SK-N-SH treated with all-trans-retinoic acid at 6 μM for 48 hours (cell line): Measurements from ENCODE around the gene ARID1B.

Experiments
- ATAC-seq: fragments of 200-7000 bp; cut with Tn5 transposase; 3 replicates; pipeline ENCODE4 v1.9.1; 2020; ENCODE audit warnings: mild to moderate bottlenecking, moderate library complexity
- ARNTL ChIP-seq: fragments of 450-650 bp; formaldehyde crosslinking; IDR thresholded peaks from 2 replicates; pipeline ENCODE4 v1.5.0; 2020; ENCODE audit warnings: low read depth, mild to moderate bottlenecking, moderate library complexity, borderline replicate concordance
- BACH2 ChIP-seq: fragments of 250-450 bp; sonication (Bioruptor Pico); IDR thresholded peaks from 2 replicates; pipeline ENCODE4 v1.9.0; 2021; ENCODE audit warnings: mild to moderate bottlenecking, borderline replicate concordance
- CSDC2 ChIP-seq: fragments of 250-450 bp; sonication (Bioruptor Pico); IDR thresholded peaks from 2 replicates; pipeline ENCODE4 v1.5.0; 2020; ENCODE audit warnings: mild to moderate bottlenecking, moderate library complexity
- ESRRG ChIP-seq: fragments of 250-450 bp; sonication (Bioruptor Pico); IDR thresholded peaks from 2 replicates; pipeline ENCODE4 v1.6.1; 2021; ENCODE audit warnings: mild to moderate bottlenecking
- GLIS3 ChIP-seq: fragments of 250-450 bp; sonication (Bioruptor Pico); IDR thresholded peaks from 2 replicates; pipeline ENCODE4 v1.5.0; 2020; ENCODE audit warnings: mild to moderate bottlenecking, moderate library complexity
- ISL1 ChIP-seq: fragments of 250-450 bp; sonication (Bioruptor Pico); IDR thresholded peaks from 2 replicates; pipeline ENCODE4 v2.1.2; 2022; ENCODE audit warnings: mild to moderate bottlenecking, moderate library complexity
- OSR1 ChIP-seq: fragments of 250-450 bp; sonication (Bioruptor Pico); IDR thresholded peaks from 2 replicates; pipeline ENCODE4 v1.8.0; 2022; ENCODE audit warnings: moderate library complexity, mild to moderate bottlenecking, inconsistent platforms
- PATZ1 ChIP-seq: fragments of 250-450 bp; sonication (Bioruptor Pico); IDR thresholded peaks from 2 replicates; pipeline ENCODE4 v1.8.0; 2020; ENCODE audit warnings: mild to moderate bottlenecking, moderate library complexity, borderline replicate concordance
- PPARA ChIP-seq: fragments of 250-450 bp; sonication (Bioruptor Pico); IDR thresholded peaks from 2 replicates; pipeline ENCODE4 v1.5.0; 2020; ENCODE audit warnings: mild to moderate bottlenecking, borderline replicate concordance
- RARB ChIP-seq: fragments of 250-450 bp; sonication (Bioruptor Pico); IDR thresholded peaks from 2 replicates; pipeline ENCODE4 v1.8.0; 2021; ENCODE audit warnings: mild to moderate bottlenecking, moderate library complexity
- SNAI2 ChIP-seq: fragments of 250-450 bp; sonication (Bioruptor Pico); IDR thresholded peaks from 2 replicates; pipeline ENCODE4 v1.5.0; 2020; ENCODE audit warnings: mild to moderate bottlenecking, moderate library complexity
- TCF4 ChIP-seq: fragments of 250-450 bp; sonication (Bioruptor Pico); IDR thresholded peaks from 2 replicates; pipeline ENCODE4 v1.8.0; 2021; ENCODE audit warnings: mild to moderate bottlenecking, moderate library complexity, borderline replicate concordance
- TOX ChIP-seq: fragments of 250-450 bp; sonication (Bioruptor Pico); IDR thresholded peaks from 2 replicates; pipeline ENCODE4 v1.8.0; 2021; ENCODE audit warnings: mild to moderate bottlenecking, moderate library complexity, borderline replicate concordance
- TSHZ2 ChIP-seq: fragments of 250-450 bp; sonication (Bioruptor Pico); IDR thresholded peaks from 2 replicates; pipeline ENCODE4 v1.5.0; 2020; ENCODE audit warnings: mild to moderate bottlenecking, moderate library complexity
- ZC3H10 ChIP-seq: fragments of 250-450 bp; sonication (Bioruptor Pico); IDR thresholded peaks from 2 replicates; pipeline ENCODE4 v1.5.1; 2021; ENCODE audit warnings: mild to moderate bottlenecking, moderate library complexity
- ZFP3 ChIP-seq: fragments of 250-450 bp; sonication (Bioruptor Pico); IDR thresholded peaks from 2 replicates; pipeline ENCODE4 v1.5.0; 2020; ENCODE audit warnings: mild to moderate bottlenecking, moderate library complexity
- ZFP30 ChIP-seq: fragments of 450-650 bp; formaldehyde crosslinking; IDR thresholded peaks from 2 replicates; pipeline ENCODE4 v1.5.0; 2022; ENCODE audit warnings: mild to moderate bottlenecking, moderate library complexity
- ZNF565 ChIP-seq: fragments of 450-650 bp; formaldehyde crosslinking; conservative IDR thresholded peaks from 2 replicates; pipeline ENCODE4 v1.5.0; 2020; ENCODE audit warnings: low read depth, mild to moderate bottlenecking, moderate library complexity
- ZNF70 ChIP-seq: fragments of 450-650 bp; formaldehyde crosslinking; IDR thresholded peaks from 2 replicates; pipeline ENCODE4 v1.5.0; 2020; ENCODE audit warnings: mild to moderate bottlenecking, moderate library complexity
- ZNF8 ChIP-seq: fragments of 450-650 bp; formaldehyde crosslinking; IDR thresholded peaks from 2 replicates; pipeline ENCODE4 v1.5.0; 2020; ENCODE audit warnings: mild to moderate bottlenecking, moderate library complexity
- TF ChIP-seq, protein P1 (sequence below): fragments of 250-450 bp; sonication (Bioruptor Pico); IDR thresholded peaks from 2 replicates; pipeline ENCODE4 v1.8.0; 2021; ENCODE audit warnings: low read depth, mild to moderate bottlenecking, moderate library complexity, borderline replicate concordance
- TF ChIP-seq, protein P2 (sequence below): fragments of 250-450 bp; sonication (Bioruptor Pico); IDR thresholded peaks from 2 replicates; pipeline ENCODE4 v1.5.1; 2021; ENCODE audit warnings: mild to moderate bottlenecking, moderate library complexity

Gene ARID1B

DNA sequence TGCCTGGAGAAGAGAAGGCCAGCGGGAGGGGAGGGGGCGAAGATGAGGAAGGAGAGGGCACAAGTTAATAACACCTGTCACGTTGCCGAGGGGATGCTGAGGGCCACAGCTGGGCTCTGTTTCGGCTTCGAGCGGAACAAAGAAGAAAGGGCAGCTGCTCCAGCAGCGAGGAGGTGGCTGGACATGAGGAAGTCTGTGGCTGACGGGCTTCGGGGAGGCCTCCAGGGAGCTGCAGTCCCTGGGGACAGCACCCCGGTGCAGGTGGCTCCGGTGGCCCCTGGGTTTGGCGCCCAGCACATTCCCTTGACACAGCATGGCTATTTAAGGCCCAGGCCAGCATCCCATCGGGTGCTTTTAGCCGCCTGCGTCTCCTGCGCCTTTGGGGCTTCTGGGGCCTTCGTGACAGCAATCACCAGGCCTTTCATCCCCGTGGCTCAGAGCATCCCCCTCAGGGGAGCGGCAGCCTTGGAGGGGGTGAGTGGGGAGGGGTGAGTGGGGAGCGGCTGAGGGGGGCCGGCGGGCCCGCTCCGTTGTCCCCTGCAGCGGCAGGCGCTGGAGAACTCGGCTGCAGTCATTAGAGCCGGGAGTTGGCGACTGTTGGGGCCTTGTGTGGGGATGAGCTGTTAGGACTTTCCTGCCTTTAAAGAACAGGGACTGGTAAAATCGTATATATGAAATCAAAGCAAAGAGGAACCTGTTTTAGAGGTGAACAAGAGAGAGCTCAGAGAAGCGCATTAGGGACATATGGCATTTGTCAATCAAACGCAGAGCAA lies 447.2 kb downstream of the ARID1B start (continued):
- no peak for TF ChIP-seq PATZ1 (CRISPR knock-in tag)
- TF ChIP-seq OSR1 (CRISPR knock-in tag), result no peak

- TF ChIP-seq ZNF70, result no peak
- TF ChIP-seq ZFP30 (CRISPR knock-in tag), result no peak
- no peak for TF ChIP-seq ZFP3 (CRISPR knock-in tag)
- TF ChIP-seq, protein P1, sequence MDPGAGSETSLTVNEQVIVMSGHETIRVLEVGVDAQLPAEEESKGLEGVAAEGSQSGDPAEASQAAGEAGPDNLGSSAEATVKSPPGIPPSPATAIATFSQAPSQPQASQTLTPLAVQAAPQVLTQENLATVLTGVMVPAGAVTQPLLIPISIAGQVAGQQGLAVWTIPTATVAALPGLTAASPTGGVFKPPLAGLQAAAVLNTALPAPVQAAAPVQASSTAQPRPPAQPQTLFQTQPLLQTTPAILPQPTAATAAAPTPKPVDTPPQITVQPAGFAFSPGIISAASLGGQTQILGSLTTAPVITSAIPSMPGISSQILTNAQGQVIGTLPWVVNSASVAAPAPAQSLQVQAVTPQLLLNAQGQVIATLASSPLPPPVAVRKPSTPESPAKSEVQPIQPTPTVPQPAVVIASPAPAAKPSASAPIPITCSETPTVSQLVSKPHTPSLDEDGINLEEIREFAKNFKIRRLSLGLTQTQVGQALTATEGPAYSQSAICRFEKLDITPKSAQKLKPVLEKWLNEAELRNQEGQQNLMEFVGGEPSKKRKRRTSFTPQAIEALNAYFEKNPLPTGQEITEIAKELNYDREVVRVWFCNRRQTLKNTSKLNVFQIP (CRISPR knock-in tag), result no peak
- TF ChIP-seq TCF4 (CRISPR knock-in tag), result no peak
- TF ChIP-seq ISL1, result no peak
- TF ChIP-seq, protein P2, sequence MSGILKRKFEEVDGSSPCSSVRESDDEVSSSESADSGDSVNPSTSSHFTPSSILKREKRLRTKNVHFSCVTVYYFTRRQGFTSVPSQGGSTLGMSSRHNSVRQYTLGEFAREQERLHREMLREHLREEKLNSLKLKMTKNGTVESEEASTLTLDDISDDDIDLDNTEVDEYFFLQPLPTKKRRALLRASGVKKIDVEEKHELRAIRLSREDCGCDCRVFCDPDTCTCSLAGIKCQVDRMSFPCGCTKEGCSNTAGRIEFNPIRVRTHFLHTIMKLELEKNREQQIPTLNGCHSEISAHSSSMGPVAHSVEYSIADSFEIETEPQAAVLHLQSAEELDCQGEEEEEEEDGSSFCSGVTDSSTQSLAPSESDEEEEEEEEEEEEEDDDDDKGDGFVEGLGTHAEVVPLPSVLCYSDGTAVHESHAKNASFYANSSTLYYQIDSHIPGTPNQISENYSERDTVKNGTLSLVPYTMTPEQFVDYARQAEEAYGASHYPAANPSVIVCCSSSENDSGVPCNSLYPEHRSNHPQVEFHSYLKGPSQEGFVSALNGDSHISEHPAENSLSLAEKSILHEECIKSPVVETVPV (CRISPR knock-in tag), result no peak
- no peak for TF ChIP-seq TOX (CRISPR knock-in tag)
- no peak for TF ChIP-seq GLIS3 (CRISPR knock-in tag)
- no peak for TF ChIP-seq TSHZ2 (CRISPR knock-in tag)
- no peak for TF ChIP-seq ARNTL
- ATAC-seq, result no peak
Observed at GRCh38 chr6:157224951-157225574, 447.9 kb downstream of the ARID1B start.

DNA sequence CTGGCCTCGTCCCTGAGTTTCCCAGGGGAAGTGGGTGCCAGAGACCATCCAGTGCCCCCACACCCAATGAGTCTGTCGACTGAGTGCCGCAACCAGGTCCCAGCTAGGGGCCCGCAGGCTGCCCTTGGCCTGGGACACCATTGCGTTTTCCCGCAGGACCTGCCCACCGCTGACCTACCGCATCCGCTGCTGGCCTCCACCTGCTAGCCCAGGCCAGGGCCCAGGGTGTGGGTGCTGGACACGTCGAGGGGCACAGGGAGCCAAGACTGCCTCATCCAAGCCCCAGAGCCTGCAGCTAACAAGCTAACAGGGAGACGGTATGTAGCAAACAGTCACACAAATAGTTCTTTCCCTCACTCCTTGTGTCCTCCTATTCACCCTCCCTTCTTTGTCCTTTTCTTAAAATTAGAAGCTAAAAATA lies 448.4 kb downstream of the ARID1B start:
- TF ChIP-seq BACH2 (CRISPR knock-in tag), result no peak
- TF ChIP-seq GLIS3 (CRISPR knock-in tag), result no peak
- TF ChIP-seq ZNF70, result no peak
- no peak for TF ChIP-seq SNAI2 (CRISPR knock-in tag)
- no peak for TF ChIP-seq ZC3H10
- TF ChIP-seq, protein P2 (CRISPR knock-in tag), result no peak
- TF ChIP-seq ZFP3 (CRISPR knock-in tag), result no peak
- TF ChIP-seq ZNF565 (CRISPR knock-in tag), result no peak
- TF ChIP-seq RARB, result no peak
- no peak for TF ChIP-seq PPARA
- no peak for TF ChIP-seq ZNF8
- TF ChIP-seq, protein P1 (CRISPR knock-in tag), result no peak
- TF ChIP-seq CSDC2, result no peak
- no peak for TF ChIP-seq ESRRG (CRISPR knock-in tag)
- no peak for TF ChIP-seq ARNTL
- no peak for TF ChIP-seq ZFP30 (CRISPR knock-in tag)
- ATAC-seq, result no peak
